DMS153 treated with DMSO at 0.1 percent for 48 hours (cell line): ENCODE measurements around the gene STX1B.

Experiments
- DNase-seq: peaks from one replicate; lab custom pipeline; 2025; ENCODE audit not compliant: unreplicated experiment; lab: John Stamatoyannopoulos, UW

Gene STX1B

DNA sequence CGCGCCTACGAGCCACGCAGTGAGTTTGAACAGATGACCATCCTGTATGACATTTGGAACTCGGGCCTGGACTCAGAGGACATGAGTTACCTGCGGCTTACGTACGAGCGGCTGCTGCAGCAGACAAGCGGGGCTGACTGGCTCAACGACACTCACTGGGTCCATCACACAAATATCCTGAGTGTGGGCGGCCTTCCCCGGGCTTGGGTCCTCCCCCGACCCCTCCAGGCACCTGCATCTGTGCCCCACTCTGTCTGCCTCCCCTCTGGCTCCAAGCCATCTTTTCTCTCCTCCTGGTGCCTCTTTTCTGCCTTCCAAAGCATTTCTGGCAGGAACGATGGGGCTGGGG lies 30.4 kb downstream of the STX1B start:
- DNase-seq, result no peak

DNA sequence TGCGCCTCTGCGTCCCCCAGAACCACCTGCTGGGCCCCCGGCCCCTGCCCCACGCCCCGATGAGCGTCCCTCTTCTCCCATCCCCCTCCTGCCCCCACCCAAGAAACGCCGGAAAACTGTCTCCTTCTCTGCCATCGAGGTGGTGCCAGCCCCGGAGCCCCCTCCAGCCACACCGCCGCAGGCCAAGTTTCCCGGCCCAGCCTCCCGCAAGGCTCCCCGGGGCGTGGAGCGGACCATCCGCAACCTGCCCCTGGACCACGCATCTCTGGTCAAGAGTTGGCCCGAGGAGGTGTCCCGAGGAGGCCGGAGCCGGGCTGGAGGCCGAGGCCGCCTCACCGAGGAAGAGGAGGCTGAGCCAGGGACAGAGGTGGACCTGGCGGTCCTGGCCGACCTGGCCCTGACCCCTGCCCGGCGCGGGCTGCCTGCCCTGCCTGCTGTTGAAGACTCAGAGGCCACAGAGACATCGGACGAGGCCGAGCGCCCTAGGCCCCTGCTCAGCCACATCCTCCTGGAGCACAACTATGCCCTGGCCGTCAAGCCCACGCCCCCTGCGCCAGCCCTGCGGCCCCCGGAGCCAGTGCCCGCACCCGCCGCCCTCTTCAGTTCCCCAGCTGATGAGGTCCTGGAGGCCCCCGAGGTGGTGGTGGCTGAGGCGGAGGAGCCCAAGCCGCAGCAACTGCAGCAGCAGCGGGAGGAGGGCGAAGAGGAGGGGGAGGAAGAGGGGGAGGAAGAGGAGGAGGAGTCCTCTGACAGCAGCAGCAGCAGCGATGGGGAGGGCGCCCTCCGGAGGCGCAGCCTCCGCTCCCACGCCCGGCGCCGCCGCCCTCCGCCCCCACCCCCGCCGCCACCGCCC lies 31.0 kb downstream of the STX1B start:
- no peak for DNase-seq

DNA sequence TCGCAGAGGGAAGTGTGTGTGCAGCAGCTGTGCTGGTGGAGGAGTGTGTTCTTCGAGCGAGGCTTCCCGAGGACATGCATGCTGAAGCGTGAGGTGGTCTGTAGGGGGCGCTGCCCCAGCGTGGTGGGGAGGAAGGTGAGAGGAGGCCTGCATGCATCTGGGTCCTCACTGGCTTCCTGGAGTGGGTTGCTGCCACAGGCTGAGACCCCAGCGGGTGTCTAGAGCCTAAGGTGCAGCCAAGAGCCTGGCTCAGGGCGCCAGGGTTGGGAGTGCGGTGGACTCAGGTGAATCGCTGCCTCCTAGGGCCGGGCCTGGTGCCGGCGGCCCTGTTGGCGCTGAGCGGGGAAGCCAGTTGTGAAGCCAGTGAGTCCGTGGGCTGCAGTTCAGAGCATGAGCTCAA lies 32.9 kb downstream of the STX1B start:
- DNase-seq, result no peak

DNA sequence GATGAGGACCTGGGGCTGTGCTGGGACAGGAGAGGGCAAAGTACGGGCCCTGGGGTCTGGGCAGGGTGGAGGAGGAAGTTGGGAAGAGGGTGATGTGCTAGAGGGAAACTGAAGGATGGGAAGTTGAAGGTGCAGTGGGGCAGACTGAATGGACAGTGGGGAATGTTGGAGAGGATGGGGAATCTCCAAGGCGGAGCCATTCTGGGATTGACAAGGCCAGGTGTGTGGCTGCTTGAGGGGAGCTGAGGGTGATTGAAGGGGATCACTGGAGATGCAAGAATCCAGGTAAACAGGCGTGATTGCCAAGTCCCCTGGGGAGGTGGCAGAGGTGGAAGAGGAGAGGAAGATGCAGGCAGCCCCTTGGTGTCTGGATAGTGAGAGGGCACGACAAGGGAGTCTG lies 34.0 kb downstream of the STX1B start:
- DNase-seq, result no peak

DNA sequence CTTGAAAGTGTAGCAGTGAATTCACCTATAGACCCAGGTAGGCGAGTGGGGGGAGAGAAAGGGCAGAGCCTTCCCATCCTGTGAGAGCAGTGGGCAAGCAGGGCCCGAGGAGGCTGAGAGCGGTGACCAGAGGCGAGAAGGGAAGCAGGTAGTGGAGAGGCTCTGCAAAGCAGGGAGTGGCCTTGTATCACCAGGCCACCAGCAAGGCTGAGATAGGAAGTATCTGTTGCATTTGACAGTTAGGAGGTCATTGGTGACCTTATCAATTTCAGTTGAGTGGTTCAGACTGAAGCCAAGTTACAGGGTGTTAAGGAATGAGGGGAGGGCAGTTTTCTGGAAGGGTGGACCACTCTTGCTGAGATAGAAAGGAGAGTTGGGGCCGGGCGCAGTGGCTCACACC lies 36.1 kb downstream of the STX1B start:
- DNase-seq, result no peak

DNA sequence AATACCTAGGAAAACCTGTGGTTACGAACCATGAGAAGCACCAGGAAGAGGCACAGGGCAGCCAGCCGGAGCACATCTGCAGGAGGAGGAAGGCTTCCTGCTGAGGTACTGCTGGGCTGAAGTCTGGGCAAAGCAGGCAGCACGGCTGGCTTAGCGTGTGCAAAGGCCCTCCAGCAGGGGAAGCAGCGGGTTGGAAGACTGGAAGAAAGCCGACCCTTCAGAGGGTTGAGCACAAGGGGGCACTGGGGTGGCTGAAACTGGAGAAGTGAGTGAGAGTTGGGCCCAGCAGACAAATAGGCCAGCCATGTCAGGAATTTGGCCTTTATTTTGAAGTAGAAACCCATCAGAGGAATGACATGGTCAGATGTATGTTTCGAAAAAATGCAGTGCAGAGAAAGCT lies 37.6 kb downstream of the STX1B start:
- no peak for DNase-seq

DNA sequence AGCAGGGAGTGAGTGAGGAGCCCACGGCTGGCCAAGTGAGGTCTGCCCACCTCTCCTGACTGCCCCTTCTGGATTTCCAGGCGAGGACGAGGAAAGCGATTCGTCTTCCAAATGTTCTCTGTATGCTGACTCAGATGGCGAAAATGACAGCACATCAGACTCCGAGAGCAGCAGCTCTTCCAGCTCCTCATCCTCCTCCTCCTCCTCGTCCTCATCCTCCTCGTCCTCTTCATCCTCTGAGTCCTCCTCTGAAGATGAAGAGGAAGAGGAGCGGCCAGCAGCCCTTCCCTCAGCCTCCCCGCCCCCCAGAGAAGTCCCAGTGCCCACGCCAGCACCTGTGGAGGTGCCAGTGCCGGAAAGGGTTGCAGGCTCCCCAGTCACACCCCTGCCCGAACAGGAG lies 39.1 kb downstream of the STX1B start:
- no peak for DNase-seq

DNA sequence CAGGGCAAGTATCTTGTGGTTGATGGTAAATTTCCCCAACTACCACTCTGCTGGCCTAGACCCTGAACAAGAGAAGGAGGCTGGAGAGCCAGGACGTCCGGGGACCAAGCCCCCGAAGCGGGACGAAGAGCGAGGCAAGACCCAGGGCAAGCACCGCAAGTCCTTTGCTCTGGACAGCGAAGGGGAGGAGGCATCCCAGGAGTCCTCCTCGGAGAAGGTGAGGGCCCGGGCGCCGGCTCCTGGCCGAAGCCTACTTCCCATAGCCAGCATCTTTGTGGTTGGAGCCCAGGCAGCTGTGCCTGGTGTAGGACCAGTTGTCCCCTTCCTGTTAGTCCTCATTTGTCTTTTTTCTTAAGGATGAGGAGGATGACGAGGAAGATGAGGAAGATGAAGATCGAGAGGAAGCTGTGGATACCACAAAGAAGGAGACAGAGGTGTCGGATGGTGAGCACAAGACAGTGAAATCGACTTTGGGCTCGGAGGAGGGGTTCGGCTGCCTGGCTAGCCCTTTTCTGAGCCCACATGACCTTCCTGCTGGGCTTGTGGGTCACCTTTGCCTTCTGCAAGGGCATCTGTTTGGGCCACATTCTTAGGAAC lies 41.1 kb downstream of the STX1B start:
- no peak for DNase-seq

DNA sequence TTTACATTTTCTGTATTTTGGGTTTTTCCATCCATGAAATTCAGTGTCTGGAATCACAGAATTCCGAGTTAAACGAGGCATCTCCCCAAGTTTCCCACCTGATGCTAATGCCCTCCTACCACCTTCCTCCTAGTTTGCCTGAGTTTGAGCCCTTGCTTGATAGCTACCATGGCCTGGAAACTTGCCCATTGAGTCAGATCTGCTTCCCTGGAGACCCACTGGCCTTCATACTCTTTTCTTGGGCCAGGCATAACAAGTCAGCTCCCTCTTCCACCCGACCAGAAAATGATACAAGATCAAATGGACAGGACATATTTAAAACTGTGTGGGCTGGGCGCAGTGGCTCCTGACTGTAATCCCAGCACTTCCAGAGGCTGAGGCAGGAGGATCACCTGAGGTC lies 42.6 kb downstream of the STX1B start:
- DNase-seq, result no peak

DNA sequence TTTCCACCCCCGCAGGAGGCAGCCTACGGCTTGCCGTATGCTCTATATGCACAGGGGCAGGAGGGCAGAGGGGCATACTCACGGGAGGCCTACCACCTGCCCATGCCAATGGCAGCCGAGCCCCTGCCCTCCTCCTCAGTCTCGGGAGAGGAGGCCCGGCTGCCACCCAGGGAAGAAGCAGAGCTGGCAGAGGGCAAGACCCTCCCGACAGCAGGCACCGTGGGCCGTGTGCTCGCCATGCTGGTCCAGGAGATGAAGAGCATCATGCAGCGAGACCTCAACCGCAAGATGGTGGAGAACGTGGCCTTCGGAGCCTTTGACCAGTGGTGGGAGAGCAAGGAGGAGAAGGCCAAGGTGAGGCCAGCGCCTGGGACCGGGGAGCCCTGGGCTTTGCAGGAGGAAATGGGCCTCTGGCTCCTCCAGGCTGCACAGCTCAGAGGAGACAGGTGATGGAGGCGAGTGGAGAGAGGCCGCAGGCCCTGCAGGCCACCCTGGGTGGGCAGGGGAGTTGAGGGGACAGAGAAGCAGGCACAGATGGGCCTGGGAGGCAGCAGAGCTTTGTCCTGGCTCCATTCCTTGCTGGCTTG lies 44.3 kb downstream of the STX1B start:
- DNase-seq, result no peak

DNA sequence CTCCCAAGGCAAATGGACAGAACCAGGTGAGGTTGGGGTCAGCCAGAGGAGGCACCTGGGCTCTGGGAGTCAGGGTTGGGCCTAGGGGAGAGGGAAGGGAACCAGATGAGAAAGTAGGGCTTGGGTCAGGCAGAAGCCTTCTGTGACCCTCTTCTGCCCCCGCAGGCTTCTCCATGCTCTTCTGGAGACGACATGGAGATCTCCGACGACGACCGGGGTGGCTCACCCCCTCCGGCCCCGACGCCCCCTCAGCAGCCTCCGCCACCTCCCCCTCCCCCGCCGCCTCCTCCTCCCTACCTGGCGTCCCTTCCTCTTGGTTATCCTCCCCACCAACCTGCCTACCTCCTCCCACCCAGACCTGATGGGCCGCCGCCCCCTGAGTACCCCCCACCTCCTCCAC lies 45.0 kb downstream of the STX1B start:
- no peak for DNase-seq

DNA sequence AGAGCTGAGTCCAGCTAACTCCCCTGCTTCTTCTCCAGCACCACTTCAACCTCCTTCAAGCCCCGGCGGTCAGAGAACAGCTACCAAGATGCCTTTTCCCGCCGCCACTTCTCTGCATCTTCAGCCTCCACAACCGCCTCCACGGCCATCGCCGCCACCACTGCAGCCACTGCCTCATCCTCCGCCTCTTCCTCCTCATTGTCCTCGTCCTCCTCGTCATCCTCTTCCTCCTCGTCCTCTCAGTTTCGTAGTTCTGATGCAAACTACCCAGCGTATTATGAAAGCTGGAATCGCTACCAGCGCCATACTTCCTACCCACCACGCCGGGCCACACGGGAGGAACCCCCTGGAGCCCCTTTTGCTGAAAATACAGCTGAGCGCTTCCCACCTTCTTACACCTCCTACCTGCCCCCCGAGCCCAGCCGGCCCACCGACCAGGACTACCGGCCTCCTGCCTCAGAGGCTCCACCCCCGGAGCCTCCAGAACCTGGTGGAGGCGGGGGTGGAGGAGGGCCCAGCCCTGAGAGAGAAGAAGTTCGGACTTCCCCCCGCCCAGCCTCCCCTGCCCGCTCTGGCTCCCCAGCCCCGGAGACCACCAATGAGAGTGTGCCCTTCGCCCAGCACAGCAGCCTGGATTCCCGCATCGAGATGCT lies 45.7 kb downstream of the STX1B start:
- DNase-seq, result no peak

DNA sequence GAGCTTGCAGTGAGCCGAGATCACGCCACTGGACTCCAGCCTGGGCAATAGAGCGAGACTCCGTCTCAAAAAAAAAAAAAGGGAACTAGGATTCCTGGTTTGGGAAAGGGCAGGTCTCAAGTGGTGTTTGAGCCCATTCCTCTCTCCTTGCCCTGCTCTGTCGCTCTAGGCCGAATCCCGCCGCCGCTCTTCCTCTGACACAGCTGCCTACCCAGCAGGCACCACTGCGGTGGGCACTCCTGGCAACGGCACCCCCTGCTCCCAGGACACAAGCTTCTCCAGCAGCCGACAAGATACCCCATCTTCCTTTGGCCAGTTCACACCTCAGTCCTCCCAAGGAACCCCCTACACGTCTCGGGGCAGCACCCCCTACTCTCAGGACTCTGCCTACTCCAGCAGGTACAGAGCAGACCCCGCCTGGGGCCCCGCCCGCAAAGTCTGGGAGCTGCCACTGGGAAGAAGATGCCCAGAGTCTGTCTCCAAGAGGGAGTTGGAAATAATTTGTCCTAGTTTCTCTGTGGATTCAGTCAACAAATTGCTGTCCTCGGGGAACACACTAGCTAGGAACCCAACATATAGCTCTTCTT lies 46.4 kb downstream of the STX1B start:
- no peak for DNase-seq

DNA sequence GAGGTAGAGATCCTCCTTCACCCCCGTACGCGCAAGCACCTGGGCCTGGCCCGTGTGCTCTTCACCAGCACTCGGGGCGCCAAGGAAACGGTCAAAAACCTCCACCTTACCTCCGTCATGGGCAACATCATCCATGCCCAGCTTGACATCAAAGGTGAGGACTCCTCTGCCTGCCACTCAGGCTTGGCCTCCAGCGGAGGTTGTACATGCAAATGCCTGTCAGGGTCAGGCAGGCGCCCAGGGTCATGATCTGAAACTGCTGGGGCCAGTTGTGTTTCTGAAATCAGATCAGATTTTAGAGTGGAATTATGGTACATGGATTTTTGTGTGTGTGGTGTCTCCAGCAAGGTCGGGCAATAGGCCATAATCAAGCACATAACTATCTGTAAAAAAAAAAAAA lies 49.1 kb downstream of the STX1B start:
- DNase-seq, result no peak

DNA sequence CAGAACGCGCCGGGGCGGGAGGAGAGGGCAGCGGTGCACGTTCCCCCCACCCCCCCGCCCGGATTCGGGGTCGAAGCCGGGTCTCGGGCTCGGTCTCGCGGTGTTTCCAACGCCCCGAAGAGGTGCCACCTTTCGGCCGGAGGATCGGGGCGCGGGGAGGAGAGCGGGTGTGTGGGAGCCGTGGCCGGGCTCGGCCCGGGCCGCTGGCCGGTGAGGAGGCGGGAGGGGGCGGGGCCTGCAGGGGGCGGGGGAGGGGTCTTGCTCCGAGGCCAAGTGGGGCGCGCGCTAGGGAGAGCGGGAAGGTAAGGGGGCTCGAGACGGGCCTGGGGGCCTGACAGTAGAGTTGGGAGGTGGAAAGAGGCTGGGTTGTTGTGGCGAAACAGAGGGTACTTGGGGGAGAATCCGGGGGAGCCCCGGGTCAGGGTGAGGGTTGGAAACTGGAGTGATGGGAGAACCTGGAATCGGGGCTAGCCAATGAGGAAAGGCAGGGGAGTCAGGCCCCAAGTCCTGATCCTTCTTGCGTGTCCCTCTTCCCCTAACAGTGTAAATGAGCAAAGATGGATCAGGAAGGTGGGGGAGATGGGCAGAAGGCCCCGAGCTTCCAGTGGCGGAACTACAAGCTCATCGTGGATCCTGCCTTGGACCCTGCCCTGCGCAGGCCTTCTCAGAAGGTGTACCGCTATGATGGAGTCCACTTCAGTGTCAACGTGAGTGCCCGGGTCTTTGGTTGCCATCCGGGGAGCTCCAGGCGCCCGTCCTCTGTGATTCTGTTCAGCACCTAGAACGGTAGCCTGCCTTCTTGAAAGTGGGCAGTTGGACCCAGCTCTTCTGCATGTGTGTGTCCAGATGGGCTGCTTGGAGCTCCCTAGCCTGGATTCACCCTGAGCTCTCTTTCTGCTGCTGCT lies 52.0 kb downstream of the STX1B start:
- DNase-seq, result no peak

DNA sequence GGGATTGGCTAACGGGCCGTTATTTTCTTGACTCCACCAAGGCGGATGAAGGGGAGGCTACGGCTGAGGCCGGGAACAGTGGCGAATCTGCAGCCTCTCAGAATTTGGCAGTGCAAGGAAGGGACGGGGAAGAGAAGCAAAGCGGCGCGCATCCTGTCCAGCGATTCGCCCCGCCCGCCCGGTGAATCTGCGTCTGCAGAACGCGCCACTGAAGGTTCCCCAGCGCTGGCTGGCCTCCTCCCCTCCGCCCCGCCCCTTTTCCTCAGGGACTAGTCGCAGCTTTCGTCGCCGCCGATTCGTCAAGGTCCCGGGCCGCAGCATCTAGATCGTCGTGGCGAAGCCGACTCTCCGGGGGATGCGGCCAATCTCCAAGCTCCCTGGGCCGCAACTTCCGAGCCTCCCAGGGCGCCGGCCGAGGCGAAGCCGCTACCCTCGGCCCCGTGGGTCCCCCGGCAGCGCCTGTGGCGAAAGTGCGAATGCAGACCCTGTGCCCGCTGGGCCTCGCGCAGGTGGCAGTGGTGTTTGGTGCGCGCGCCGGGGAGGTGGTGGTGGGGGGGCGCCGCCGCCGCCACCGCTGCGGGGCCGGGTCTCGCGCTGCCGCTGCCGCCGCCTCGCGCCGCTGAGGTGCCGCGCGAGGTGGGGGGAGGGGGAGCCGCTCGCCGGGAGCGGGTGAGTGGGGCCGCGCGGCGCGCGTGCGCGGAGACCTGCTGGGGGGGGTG lies 52.8 kb downstream of the STX1B start, which contains the start of gene SETD1A:
Gene SETD1A, plus strand, starts transcription at position 299 of the 719 bp plus-strand sequence. CDS start 978 bp downstream, outside the sequence.
- peak; percentile 76 for DNase-seq

DNA sequence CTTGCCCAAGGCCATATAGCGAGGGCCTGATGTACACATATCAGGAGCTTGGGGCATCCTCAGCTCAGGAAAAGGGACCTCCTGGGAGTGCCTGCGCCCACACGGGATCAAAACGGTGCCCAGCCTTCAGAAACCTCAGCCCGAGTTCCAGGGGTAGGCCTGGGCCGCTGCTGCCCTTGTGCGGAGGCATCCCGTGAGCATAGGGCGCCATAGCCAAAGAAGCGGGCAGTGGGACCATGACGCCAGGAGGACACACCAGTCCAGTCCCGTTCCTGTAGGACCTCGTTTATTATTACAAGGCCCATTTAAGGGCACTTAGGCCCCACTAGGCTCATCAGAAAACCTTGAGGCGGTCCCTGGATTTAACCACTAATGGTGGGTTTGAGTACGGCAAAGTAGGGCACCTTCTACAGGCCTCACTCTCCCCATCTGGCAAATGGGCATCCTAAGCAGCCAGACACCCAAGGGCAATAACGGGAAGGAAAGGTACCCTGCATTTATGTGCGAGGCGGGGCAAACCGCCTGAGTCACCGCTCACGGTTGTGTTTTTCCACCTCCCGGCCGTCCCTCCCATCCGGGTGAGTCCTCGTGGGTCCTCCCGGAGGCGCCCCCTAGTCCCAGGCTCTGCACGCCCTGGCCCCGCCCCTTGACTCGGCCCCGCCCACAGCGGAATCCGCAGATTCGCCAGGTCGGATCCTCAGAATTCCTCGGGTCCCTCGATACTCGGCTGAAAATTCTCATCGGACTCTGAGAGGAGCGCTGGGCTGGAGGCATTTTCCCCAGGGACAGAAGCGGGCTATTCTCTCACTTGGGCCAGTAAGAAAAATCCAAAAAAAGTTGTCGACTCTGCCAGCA lies 53.6 kb downstream of the STX1B start:
- peak; percentile 46 for DNase-seq

DNA sequence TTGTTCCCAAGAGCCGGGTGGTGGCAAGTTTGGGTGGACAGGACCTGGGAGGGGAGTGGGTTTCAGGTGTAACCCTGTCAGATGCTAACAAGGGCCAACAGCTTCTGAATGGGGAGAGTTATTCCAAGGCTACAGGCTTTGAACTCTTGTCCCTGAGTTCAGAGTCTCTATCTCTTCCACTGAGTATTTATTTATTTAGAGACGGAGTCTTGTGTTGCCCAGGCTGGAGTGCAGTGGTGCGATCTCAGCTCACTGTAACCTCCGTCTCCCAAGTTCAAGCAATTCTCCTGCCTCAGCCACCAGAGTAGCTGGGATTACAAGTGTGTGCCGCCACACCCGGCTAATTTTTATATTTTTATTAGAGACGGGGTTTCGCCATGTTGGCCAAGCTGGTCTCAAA lies 55.4 kb downstream of the STX1B start:
- no peak for DNase-seq
